GM13977 (cell line): ENCODE data around the gene INSR.
"Not testable (repeated sequence)": the region's sequence is repeated elsewhere in the genome, so short reads cannot be mapped to it uniquely, and the experiment has no call there.

ENCODE experiments used
- DNase-seq: peaks from one replicate; pipeline ENCODE4 v3.0.0; 2012; ENCODE audit warnings: low spot score
- in situ Hi-C: fragments of 300-500 bp; cut with MboI; formaldehyde crosslinking; loops from one replicate; pipeline ENCODE4 v1.12.0; 2022; ENCODE audit warnings: low sequenced_read_pairs, low pct_unique_long_range_greater_than_20kb, mixed read lengths, inconsistent platforms; ENCODE audit not compliant: unreplicated experiment
- TF ChIP-seq, protein P1 (sequence below): IDR thresholded peaks from 2 replicates; pipeline ENCODE4 v1.5.1; 2012; ENCODE audit warnings: mild to moderate bottlenecking, control low read depth; ENCODE audit not compliant: insufficient read depth; ENCODE audit errors: extremely low read depth, missing control alignments

INSR gene

DNA sequence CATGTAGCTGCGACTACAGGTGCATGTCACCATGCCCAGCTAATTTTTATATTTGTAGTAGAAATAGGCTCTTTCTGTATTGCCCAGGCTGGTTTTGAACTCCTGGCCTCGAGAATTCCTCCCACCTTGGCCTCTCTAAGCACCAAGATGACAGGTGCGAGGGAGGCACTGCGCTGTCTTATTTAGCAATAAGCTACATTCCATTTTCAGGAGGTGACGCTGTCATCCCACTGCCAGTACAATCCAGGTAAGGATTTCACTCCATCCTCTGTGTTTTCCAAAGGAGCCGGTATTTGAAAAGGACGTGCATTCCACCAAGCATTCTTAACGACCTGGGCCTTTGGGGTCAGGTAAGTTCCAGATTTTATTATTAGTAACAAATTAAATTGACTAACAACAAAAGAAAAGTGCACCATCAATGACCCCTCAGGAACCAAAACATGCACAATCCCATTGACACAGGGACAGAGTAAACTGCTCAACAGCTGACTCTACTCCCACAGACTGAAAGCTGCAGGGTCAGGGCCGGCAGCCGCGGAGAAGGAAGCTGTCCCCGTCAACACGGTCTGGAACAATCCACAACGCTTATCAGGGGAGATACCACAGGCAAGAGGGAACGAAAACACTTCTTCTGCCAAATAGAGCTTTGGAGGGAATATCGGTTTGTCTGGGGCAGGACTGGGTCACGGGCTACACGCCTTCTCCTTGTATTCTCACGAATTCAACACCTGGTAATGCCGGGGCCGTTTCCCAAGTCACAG is 82.8 kb downstream of the INSR start:
- in situ Hi-C loops, result no loop called here
- TF ChIP-seq, protein P1, sequence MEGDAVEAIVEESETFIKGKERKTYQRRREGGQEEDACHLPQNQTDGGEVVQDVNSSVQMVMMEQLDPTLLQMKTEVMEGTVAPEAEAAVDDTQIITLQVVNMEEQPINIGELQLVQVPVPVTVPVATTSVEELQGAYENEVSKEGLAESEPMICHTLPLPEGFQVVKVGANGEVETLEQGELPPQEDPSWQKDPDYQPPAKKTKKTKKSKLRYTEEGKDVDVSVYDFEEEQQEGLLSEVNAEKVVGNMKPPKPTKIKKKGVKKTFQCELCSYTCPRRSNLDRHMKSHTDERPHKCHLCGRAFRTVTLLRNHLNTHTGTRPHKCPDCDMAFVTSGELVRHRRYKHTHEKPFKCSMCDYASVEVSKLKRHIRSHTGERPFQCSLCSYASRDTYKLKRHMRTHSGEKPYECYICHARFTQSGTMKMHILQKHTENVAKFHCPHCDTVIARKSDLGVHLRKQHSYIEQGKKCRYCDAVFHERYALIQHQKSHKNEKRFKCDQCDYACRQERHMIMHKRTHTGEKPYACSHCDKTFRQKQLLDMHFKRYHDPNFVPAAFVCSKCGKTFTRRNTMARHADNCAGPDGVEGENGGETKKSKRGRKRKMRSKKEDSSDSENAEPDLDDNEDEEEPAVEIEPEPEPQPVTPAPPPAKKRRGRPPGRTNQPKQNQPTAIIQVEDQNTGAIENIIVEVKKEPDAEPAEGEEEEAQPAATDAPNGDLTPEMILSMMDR, result no peak
- no peak for DNase-seq

DNA sequence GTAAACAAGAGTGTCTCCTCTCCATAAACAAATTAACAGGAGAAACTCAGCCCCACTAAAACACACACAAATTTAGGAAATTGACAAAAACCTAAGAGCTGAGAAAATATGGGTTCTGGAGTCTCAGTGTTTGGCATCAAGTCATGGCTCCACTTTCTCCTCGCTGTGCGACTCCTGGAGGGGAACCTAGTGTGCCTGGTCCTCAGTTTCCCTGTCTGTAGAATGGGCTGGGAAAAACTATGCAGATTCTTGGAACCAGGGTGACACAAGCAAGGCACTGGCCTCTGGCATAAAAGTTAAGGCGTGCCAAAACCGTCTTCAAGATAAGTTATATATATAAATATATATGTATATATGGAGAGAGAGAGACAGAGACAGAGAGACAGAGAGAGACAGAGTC is 83.9 kb downstream of the INSR start:
- TF ChIP-seq, protein P1, result no peak
- in situ Hi-C loops, result no loop called here
- DNase-seq, result no peak

DNA sequence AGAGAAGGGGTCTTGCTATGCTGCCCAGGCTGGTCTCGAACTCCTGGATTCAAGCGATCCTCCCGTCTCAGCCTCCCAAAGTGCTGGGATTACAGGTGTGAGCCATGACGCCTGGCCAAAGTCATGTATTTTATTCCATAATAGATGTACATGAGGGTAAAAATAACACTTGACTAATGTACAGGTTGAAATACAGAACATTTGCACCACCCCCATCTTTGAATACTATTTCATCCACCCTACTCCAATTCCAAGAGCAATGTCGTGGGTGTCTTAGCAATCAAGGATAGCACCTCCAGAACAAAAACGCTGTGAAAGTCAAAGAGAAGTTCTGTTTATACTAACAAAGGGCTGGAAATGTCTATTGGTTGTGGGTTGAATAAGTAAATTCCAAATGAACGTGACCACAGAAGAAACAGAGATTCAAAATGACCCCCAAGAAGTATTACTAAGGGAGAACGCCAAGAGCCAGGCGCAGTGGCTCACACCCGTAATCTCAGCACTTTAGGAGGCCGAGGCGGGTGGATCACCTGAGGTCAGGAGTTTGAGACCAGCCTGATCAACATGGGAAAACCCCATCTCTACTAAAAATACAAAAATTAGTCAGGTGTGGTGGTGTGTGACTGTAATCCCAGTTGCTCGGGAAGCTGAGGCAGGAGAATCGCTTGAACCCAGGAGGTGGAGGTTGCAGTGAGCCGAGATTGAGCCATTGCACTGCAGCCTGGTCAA is 84.5 kb downstream of the INSR start:
- in situ Hi-C loops, DNase-seq: not testable (repeated sequence)

DNA sequence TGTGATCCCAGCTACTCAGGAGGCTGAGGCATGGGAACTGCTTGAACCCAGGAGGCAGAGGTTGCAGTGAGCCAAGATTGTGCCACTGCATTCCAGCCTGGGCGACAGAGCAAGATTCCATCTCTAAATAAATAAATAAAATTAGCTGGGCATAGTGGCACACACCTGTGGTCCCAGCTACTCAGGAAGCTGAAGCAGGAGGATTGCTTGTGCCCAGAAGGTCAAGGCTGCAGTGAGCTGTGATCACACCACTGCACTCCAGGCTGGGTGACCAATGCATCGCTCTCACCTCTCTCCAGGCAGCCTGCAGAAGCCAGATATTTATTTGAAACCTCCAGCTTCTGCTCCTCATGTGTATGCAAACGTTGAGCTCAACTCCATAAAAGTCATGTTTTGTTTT is 85.2 kb downstream of the INSR start:
- DNase-seq, in situ Hi-C loops: not testable (repeated sequence)

DNA sequence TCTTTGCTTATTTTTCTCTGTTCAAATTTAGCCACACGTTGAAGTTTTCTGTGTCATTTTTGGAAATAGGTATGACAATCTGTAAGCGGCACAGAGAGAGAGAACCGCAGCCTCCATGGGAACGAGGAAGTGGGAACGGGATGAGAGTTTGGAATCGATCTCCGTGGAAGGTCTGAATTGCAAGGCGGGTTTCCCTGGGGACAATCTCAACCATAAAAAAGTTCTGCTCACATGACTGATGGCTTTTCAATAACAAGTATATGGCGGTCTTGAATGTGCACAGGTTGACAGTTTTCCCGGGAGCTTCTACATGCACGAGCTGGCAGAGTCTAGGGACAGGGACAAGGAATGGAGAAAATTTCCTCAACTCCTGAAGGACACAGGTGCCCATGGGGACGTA is 90.9 kb downstream of the INSR start:
- in situ Hi-C loops, result no loop called here
- TF ChIP-seq, protein P1, result no peak
- no peak for DNase-seq

DNA sequence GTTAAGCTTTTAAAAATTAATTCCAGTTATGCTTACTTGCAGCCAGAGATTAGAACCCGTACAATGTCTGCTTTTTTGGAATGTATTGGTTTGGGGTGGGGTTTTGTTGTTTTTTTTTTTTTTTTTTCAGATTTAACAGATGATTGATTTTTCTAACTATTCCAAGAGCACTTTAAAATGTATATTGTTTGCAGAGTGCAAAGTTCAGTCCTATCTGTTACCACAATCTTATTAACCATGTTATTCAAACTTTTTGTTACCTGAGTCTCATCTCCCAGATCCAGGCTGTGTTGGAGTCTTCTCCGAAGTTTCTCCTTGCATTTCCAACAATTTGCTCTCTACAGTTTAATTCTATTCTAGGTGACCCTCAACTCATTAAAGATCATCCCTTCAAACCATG is 91.3 kb downstream of the INSR start:
- TF ChIP-seq, protein P1, result no peak

DNA sequence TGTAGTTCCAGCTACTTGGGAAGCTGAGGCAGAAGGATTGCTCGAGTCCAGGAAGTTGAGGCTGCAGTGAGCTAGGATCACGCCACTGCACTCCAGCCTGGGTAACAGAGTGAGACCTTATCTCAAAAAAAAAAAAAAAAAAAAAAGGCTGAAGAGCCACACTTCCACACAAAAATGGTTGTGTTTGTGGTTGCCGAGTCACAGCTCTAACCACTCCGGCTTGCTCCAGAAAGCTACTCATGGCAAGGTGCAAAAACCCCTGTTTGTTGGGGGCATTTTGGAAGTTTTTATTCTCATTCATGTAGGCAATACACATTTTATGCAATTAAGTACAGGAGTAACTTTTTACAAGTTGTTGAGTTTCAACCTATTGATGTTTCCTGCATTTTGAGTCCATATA is 93.5 kb downstream of the INSR start:
- no peak for DNase-seq
- in situ Hi-C loops, result no loop called here
- TF ChIP-seq, protein P1, result no peak

More for the DNA sequence above, 91.3 kb downstream of the INSR start:
- in situ Hi-C loops, result no loop called here
- DNase-seq, result no peak
